PC-3 (cell line): ENCODE measurements around the gene PRF1.

Experiments
- EZH2 ChIP-seq: fragments of 300-600 bp; sonication (generic); IDR thresholded peaks from one replicate; pipeline ENCODE4 v1.6.1; 2017; ENCODE audit warnings: antibody characterized with exemption, mild to moderate bottlenecking, low read length; ENCODE audit not compliant: unreplicated experiment
- TF ChIP-seq, protein P1 (sequence below): fragments of 300-600 bp; sonication (generic); conservative IDR thresholded peaks from 2 replicates; pipeline ENCODE4 v1.5.1; 2017; ENCODE audit warnings: antibody characterized with exemption, low read depth, mild to moderate bottlenecking, low read length

DNA sequence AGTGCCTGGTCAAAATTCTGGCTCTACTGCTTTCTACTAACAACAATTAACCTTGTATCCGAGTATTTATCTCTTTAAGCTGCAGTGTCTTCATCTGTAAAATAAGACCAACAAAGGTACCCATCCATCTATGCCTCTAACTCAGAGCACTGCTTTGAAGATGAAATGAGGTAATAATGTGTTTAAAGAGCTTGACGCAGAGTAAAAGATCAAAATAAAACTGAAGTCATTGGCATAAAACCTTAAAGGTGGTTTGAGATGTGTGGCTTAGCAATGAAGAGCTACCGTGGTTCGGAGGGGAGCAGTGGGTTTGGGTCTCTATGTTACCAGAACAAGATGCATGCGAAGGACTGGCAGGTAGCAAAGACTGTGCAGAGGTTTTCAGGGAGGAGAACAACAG lies 16.1 kb upstream of the PRF1 start:
- TF ChIP-seq, protein P1, sequence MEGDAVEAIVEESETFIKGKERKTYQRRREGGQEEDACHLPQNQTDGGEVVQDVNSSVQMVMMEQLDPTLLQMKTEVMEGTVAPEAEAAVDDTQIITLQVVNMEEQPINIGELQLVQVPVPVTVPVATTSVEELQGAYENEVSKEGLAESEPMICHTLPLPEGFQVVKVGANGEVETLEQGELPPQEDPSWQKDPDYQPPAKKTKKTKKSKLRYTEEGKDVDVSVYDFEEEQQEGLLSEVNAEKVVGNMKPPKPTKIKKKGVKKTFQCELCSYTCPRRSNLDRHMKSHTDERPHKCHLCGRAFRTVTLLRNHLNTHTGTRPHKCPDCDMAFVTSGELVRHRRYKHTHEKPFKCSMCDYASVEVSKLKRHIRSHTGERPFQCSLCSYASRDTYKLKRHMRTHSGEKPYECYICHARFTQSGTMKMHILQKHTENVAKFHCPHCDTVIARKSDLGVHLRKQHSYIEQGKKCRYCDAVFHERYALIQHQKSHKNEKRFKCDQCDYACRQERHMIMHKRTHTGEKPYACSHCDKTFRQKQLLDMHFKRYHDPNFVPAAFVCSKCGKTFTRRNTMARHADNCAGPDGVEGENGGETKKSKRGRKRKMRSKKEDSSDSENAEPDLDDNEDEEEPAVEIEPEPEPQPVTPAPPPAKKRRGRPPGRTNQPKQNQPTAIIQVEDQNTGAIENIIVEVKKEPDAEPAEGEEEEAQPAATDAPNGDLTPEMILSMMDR: no peak
- no peak for TF ChIP-seq EZH2
